HG03159 (cell line): ENCODE results near the gene LONP2.
"Not testable (repeated sequence)": the region's sequence is repeated elsewhere in the genome, so short reads cannot be mapped to it uniquely, and the experiment has no call there.

Source experiments
- ATAC-seq: cut with Tn5 transposase; IDR thresholded peaks from one replicate; pipeline ENCODE4 v1.9.1; 2021; ENCODE audit warnings: mild to moderate bottlenecking, moderate library complexity; ENCODE audit not compliant: unreplicated experiment

The LONP2 gene

GRCh38 chr16:48365601-48366164, 121.6 kb downstream of the LONP2 start:
- ATAC-seq, result peak; percentile 86

- ATAC-seq, result peak; percentile 72
Measured at GRCh38 chr16:48366165-48367093, 122.3 kb downstream of the LONP2 start.

GRCh38 chr16:48367441-48368049, 123.4 kb downstream of the LONP2 start:
- no peak for ATAC-seq

GRCh38 chr16:48369765-48370164, 125.7 kb downstream of the LONP2 start:
- ATAC-seq, result no peak

GRCh38 chr16:48370229-48370628, 126.1 kb downstream of the LONP2 start:
- no peak for ATAC-seq

GRCh38 chr16:48370668-48371392, 126.7 kb downstream of the LONP2 start:
- not testable (repeated sequence) for ATAC-seq

GRCh38 chr16:48371393-48371780, 127.3 kb downstream of the LONP2 start:
- no peak for ATAC-seq

- no peak for ATAC-seq
Measured at GRCh38 chr16:48372744-48373143, 128.6 kb downstream of the LONP2 start.

GRCh38 chr16:48373258-48374029, 129.3 kb downstream of the LONP2 start:
- ATAC-seq, result no peak

GRCh38 chr16:48374255-48374654, 130.2 kb downstream of the LONP2 start:
- no peak for ATAC-seq

- not testable (repeated sequence) for ATAC-seq
Measured at GRCh38 chr16:48377301-48377700, 133.2 kb downstream of the LONP2 start.

GRCh38 chr16:48378276-48378675, 134.2 kb downstream of the LONP2 start:
- ATAC-seq, result no peak

GRCh38 chr16:48378836-48379235, 134.7 kb downstream of the LONP2 start:
- no peak for ATAC-seq

GRCh38 chr16:48381201-48381600, 137.1 kb downstream of the LONP2 start:
- ATAC-seq, result no peak

- ATAC-seq, result no peak
Measured at GRCh38 chr16:48382131-48382530, 138.0 kb downstream of the LONP2 start.

GRCh38 chr16:48383009-48383876, 139.1 kb downstream of the LONP2 start:
- no peak for ATAC-seq

- ATAC-seq, result no peak
Measured at GRCh38 chr16:48383877-48384519, 139.9 kb downstream of the LONP2 start.

GRCh38 chr16:48384520-48385252, 140.6 kb downstream of the LONP2 start:
- peak; percentile 60 for ATAC-seq
